ENCODE measurements around the gene RASSF6. TPM values are rescaled to one million over a fixed set of nuclear protein-coding genes. Genes with fewer than 3 reads are reported as not detected.

Gene RASSF6
- total and polyA plus RNA-seq, 11 donors: 0.11 TPM; not detected in 10

- no peaks in the 10 kb centered on the region for H3K36me3 ChIP-seq
- no peak overlapping the region for H3K27ac ChIP-seq
- WGBS, 4 donors: 75 to 88% (median 83%) methylated on average over 2 of the region's 2 CpGs
- TF ChIP-seq POLR2A (IDR thresholded peaks at IDR 0.05) (no peak), CTCF (IDR thresholded peaks at IDR 0.05) (no peak)
- no peak overlapping the region for H3K4me3 ChIP-seq
- H3K27me3 ChIP-seq: no peaks in the 10 kb centered on the region
- H3K4me1 ChIP-seq: no peaks in the 10 kb centered on the region
- DNase-seq (no peak), ATAC-seq (no peak)
- intact Hi-C loops (cut with DNase I): no loop called here
- H3K9me3 ChIP-seq: no peaks in the 10 kb centered on the region
Observed at GRCh38 chr4:73538162-73538561, 82.1 kb downstream of the RASSF6 start.

- intact Hi-C loops (cut with DNase I): no loop called here
- TF ChIP-seq CTCF (IDR thresholded peaks at IDR 0.05): no peak
- no peak for TF ChIP-seq POLR2A (IDR thresholded peaks at IDR 0.05)
- 65 to 77% (median 71%) methylated on average over 2 of the region's 2 CpGs for WGBS, 4 donors
Observed at GRCh38 chr4:73533515-73534422, 86.5 kb downstream of the RASSF6 start.

GRCh38 chr4:73528171-73528570 is 92.1 kb downstream of the RASSF6 start:
- ATAC-seq: no peak
- intact Hi-C loops (cut with DNase I): no loop called here
- no peaks in the 10 kb centered on the region for H3K36me3 ChIP-seq
- peaks cover 0 to 6% (median 0%) of the 10 kb centered on the region in 9 donors for H3K27me3 ChIP-seq
- no peak overlapping the region for H3K4me3 ChIP-seq
- DNase-seq: no peak
- no peaks in the 10 kb centered on the region for H3K4me1 ChIP-seq
- no peaks in the 10 kb centered on the region for H3K9me3 ChIP-seq
- WGBS, 4 donors: 88 to 94% (median 90%) methylated on average over 2 of the region's 2 CpGs
- no peak overlapping the region for H3K27ac ChIP-seq
- no peak for TF ChIP-seq POLR2A (IDR thresholded peaks at IDR 0.05)
- no peak for TF ChIP-seq CTCF (IDR thresholded peaks at IDR 0.05)

More at GRCh38 chr4:73533515-73534422, 86.5 kb downstream of the RASSF6 start:
- Histone ChIP-seq H3K27me3 (no peaks in the 10 kb centered on the region), H3K4me3 (no peak overlapping the region), H3K4me1 (no peaks in the 10 kb centered on the region), H3K36me3 (no peaks in the 10 kb centered on the region), H3K27ac (no peak overlapping the region), H3K9me3 (no peaks in the 10 kb centered on the region)
- no peak for ATAC-seq
- DNase-seq: no peak

GRCh38 chr4:73527196-73527595 is 93.0 kb downstream of the RASSF6 start:
- Histone ChIP-seq H3K27me3 (peaks cover 0 to 6% (median 0%) of the 10 kb centered on the region in 9 donors), H3K9me3 (no peaks in the 10 kb centered on the region), H3K36me3 (no peaks in the 10 kb centered on the region), H3K4me1 (no peaks in the 10 kb centered on the region), H3K27ac (no peak overlapping the region), H3K4me3 (no peak overlapping the region)
- no peak for TF ChIP-seq POLR2A (IDR thresholded peaks at IDR 0.05)
- TF ChIP-seq CTCF (IDR thresholded peaks at IDR 0.05): no peak
- 68 to 89% (median 75%) methylated on average over 1 of the region's 1 CpG for whole genome bisulfite sequencing, 4 donors
- ATAC-seq: no peak
- intact Hi-C loops (cut with DNase I): no loop called here
- DNase-seq: no peak

Data from heart left ventricle (tissue), 16 donors.